GM12891 (cell line): ENCODE data around the gene CA4.

ENCODE experiments used
- PAX5 ChIP-seq: IDR thresholded peaks from 2 replicates; pipeline ENCODE4 v1.6.1; 2011; ENCODE audit warnings: low read length, moderate library complexity, mild to moderate bottlenecking; ENCODE audit not compliant: insufficient read depth, severe bottlenecking
- POLR2A ChIP-seq: IDR thresholded peaks from 2 replicates; pipeline ENCODE4 v1.6.1; 2011; ENCODE audit warnings: low read depth, low read length, control low read depth
- POLR2AphosphoS5 ChIP-seq: IDR thresholded peaks from 2 replicates; pipeline ENCODE4 v1.6.1; 2011; ENCODE audit warnings: low read depth, low read length, control low read depth
- TAF1 ChIP-seq: IDR thresholded peaks from 2 replicates; pipeline ENCODE4 v1.6.1; 2011; ENCODE audit warnings: low read depth, low read length, control low read depth

GRCh38 chr17:60102632-60103096 is 47.1 kb upstream of the CA4 start:
- TF ChIP-seq POLR2AphosphoS5 (no peak), TAF1 (no peak), PAX5 (no peak), POLR2A (no peak)
